ENCODE measurements around the gene KLHL22. TPM values are rescaled to one million over a fixed set of nuclear protein-coding genes. Genes with fewer than 3 reads are reported as not detected.
"Not testable (repeated sequence)": the region's sequence is repeated elsewhere in the genome, so short reads cannot be mapped to it uniquely, and the experiment has no call there.

The KLHL22 gene
- polyA plus RNA-seq, 5 donors = 30.0 to 36.0 (median 33.9) TPM

- no peak for DNase-seq
Observed at GRCh38 chr22:20506543-20507252, 11.1 kb upstream of the KLHL22 start.

DNA sequence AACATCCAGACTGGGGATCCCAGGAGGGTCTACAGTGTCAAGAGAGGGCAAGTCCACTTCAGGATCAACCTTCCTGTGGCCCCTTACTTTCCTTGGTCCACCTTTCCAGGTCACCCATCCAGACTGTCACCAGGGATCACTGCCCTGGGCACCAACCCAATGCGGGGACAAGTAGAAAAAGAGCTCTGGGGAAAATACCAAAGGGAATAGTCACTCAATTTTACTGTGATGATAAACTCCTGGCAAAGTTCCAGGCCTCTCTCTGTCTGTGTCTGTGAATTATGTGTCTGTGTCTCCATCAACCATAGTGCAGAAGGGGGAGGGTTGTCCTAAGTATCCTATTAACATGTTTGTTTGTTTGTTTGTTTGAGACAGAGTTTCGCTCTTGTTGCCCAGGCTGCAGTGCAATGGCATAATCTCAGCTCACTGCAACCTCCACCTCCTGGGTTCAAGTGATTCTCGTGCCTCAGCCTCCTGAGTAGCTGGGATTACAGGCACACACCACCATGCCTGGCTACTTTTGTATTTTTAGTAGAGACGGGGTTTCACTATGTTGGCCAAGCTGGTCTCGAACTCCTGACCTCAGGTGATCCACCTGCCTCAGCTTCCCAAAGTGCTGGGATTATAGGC is 8.8 kb upstream of the KLHL22 start:
- DNase-seq = not testable (repeated sequence)

DNA sequence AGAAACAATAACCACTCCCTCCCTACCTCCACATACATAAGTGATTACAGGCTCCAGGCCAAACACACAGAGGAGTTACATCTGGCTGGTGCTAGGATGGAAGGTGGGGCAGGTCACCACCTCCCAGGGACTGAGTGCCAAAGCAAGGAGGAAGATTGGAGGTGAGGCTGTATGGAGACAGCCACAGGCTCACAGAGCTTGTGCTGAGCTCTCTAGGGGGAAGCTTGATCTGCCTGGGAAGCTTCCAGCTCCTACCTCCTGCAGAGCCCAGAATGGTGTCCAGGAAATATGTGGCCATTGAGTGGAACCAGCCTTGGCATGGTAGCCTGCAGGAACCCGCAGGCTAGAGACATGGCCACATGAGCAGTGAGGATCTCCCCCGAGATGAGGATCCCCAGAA is 8.2 kb upstream of the KLHL22 start:
- no peak for DNase-seq

GRCh38 chr22:20499769-20500168 is 4.2 kb upstream of the KLHL22 start:
- DNase-seq = no peak

DNA sequence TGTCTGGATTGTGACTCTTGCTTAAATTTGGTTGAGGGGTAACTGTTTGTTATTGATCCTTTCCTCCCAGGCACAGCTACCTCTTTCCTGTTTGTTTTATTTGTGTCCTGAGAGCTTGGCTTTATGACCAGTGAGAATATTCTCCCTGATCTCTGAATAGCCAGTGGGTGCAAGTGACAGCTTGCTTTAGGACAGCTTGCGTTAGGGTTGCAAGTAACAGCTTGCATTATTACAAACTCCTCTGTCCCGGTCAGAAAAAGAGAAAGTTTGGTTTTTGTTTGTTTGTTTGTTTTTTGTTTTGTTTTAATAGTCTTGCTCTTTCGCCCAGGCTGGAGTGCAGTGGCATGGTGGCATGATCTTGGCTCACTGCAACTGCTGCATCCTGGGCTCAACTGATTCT is 3.3 kb upstream of the KLHL22 start:
- DNase-seq = no peak

- no peak for DNase-seq
Observed at GRCh38 chr22:20497426-20497825, 1.8 kb upstream of the KLHL22 start.

DNA sequence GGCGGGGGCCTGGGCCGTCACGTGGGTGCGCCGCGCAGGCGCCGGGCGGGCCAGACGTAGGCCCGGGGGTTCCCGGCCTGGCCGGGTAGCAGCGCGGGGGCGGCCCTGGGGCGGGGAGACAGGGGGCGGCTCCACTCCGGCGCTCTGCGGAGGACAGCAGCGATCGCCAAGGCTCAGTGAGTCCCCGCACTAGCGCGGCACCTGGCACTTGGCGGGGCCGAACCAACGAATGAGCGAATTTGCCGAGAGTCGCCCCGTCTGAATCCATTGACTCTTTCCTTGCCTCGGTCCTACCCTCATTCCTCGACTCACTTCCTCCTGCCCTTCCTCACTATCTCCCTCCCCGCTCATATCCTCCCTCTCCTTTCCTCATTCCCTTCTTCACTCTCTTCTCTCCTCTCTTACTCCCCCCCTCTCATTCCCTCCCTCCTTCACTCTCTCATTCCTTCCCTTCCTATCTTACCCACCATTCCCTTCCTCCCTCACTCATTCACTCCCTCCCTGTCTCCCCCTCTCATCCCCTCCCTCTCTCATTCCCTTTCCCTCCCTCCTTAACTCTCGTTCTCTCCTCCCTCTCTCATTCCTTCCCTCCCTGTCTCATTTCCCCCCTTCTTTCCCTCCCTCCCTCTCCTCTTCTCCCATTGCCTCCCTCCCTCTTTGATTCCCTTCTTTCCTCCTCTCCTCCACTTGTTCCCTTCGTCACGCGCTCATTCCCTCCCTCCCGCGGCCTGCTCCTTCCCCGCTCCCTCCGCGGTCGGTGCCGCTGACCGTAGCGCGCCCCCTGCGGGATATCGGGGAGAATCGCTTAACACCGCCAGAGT is 476 bp upstream of the KLHL22 start:
- peak; percentile 91 to 92 for DNase-seq

GRCh38 chr22:20491346-20491745 is 4.2 kb downstream of the KLHL22 start:
- DNase-seq = no peak

- no peak for DNase-seq
Observed at GRCh38 chr22:20490941-20491307, 4.7 kb downstream of the KLHL22 start.

DNA sequence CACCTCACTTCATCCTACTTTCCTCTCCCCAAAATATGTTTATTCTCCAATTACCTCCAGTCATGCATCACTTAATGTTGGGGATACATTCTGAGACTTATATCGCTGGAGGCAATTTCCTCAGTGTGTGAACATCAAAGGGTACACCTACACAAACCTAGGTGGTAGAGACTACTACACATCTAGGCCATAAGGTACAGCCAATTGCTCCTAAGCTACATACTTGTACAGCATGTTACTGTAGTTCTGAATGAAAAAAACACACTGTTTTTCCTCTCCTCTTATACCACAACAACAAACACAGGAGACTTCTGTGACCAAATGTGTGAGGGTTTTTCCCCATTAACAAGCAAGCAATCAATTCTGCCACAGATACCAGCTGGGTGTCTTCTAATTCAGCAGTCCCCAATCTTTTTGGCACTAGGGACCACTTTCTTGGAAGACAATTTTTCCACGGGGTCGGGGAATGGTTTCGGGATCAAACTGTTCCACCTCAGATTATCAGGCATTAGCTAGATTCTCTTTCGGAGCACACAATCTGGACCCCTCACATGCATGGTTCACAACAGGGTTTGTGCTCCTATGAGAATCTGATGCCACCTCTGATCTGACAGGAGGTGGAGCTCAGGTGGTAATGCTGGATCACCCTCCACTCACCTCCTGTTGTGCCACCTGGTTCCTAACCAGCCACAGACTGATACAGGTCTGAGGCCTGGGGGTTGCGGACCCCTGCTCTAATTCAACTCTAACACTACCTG is 5.2 kb downstream of the KLHL22 start:
- DNase-seq = no peak

GRCh38 chr22:20488946-20489345 is 6.6 kb downstream of the KLHL22 start:
- DNase-seq = no peak

GRCh38 chr22:20487715-20488114 is 7.9 kb downstream of the KLHL22 start:
- DNase-seq = no peak

DNA sequence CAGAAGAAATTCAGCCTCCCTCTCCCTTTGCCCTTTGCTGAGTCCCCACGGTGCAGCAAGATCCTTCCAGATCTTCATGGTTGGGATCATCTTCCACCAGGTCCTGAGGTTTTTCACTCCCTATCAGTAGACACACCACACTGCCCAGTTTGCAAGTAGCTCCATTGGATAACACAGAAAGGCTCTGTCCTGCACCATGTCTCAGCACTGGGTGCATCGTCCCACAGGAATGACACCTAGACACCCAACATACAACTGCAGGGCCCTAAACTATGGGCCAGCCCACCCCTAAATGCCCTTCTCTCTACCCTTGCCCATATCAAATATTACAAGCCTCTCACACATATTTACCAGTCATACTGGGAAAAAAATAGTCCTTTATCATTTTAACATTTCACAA is 9.4 kb downstream of the KLHL22 start:
- no peak for DNase-seq

GRCh38 chr22:20484948-20485683 is 10.5 kb downstream of the KLHL22 start:
- DNase-seq = no peak

- no peak for DNase-seq
Observed at GRCh38 chr22:20483771-20484170, 11.8 kb downstream of the KLHL22 start.

DNA sequence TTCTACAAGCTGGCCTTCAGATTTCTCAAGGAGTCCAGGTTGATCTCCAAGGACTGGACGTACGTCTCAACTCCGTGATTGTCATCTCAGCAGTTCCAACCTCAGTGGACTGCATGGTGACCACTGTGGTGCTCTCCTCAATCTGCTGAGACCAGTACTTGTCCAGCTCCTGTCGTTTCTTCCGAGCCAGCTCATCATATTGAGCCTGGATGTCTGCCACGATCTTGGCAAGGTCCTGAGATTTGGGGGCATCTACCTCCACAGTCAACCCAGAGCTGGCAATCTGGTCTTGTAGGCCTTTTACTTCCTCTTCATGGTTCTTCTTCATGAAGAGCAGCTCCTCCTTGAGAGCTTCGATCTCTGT is 12.5 kb downstream of the KLHL22 start:
- not testable (repeated sequence) for DNase-seq

GRCh38 chr22:20479612-20480196 is 15.9 kb downstream of the KLHL22 start:
- DNase-seq = no peak

DNA sequence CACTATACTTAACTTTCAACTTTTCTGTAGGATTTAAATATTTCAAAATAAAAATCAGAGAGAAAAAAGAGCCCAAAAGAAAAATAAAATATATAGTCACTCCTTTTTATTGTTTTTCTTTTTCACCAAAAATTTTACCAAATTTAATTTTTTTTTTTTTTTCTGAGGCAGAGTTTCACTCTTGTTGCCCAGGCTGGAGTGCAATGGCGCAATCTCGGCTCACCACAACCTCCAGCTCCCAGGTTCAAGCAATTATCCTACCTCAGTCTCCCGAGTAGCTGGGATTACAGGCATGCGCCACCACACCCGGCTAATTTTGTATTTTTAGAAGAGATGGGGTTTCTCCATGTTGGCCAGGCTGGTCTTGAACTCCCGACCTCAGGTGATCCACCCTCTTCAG is 17.5 kb downstream of the KLHL22 start:
- not testable (repeated sequence) for DNase-seq

- DNase-seq = not testable (repeated sequence)
Observed at GRCh38 chr22:20475569-20475968, 20.0 kb downstream of the KLHL22 start.

- DNase-seq = no peak
Observed at GRCh38 chr22:20475115-20475436, 20.5 kb downstream of the KLHL22 start.
